Dedifferentiated amniotic fluid mesenchymal stem cell (primary cell): ENCODE results near the gene CDCA3.

Source experiments
- DNase-seq: peaks from one replicate; pipeline ENCODE4 v3.0.0-alpha.2; 2016; ENCODE audit errors: extremely low spot score

The CDCA3 gene

GRCh38 chr12:6852651-6853354, 1.7 kb upstream of the CDCA3 start:
- peak; percentile 82 for DNase-seq

- DNase-seq: peak; percentile 100
Measured at GRCh38 chr12:6851921-6852650, 1.0 kb upstream of the CDCA3 start, which contains the start of gene USP5. Gene USP5, plus strand, starts transcription at chr12:6852150. Its CDS starts 30 bp downstream, at chr12:6852180.

GRCh38 chr12:6850796-6851152, 312 bp downstream of the CDCA3 start:
- DNase-seq: no peak

- DNase-seq: no peak
Measured at GRCh38 chr12:6849976-6850560, 1.0 kb downstream of the CDCA3 start.

- no peak for DNase-seq
Measured at GRCh38 chr12:6849427-6849826, 1.7 kb downstream of the CDCA3 start.

GRCh38 chr12:6847676-6848075, 3.4 kb downstream of the CDCA3 start:
- no peak for DNase-seq

- DNase-seq: no peak
Measured at GRCh38 chr12:6846316-6846869, 4.7 kb downstream of the CDCA3 start.

- no peak for DNase-seq
Measured at GRCh38 chr12:6845395-6845794, 5.7 kb downstream of the CDCA3 start.

GRCh38 chr12:6843118-6843902, 7.8 kb downstream of the CDCA3 start:
- DNase-seq: no peak

- DNase-seq: no peak
Measured at GRCh38 chr12:6842075-6842474, 9.0 kb downstream of the CDCA3 start.

GRCh38 chr12:6840761-6841515, 10.1 kb downstream of the CDCA3 start, which contains the start of gene GNB3:
Gene GNB3, plus strand, starts transcription at chr12:6840925. Its CDS starts 363 bp downstream, at chr12:6841288.
- DNase-seq: no peak

- DNase-seq: no peak
Measured at GRCh38 chr12:6840330-6840729, 10.8 kb downstream of the CDCA3 start.

- DNase-seq: no peak
Measured at GRCh38 chr12:6839482-6840201, 11.4 kb downstream of the CDCA3 start.

GRCh38 chr12:6838854-6839253, 12.2 kb downstream of the CDCA3 start:
- DNase-seq: no peak

GRCh38 chr12:6837370-6838060, 13.6 kb downstream of the CDCA3 start:
- no peak for DNase-seq

GRCh38 chr12:6836851-6837250, 14.2 kb downstream of the CDCA3 start:
- no peak for DNase-seq

- DNase-seq: no peak
Measured at GRCh38 chr12:6834873-6835272, 16.2 kb downstream of the CDCA3 start.

GRCh38 chr12:6834254-6834653, 16.8 kb downstream of the CDCA3 start:
- no peak for DNase-seq

- no peak for DNase-seq
Measured at GRCh38 chr12:6833189-6833890, 17.7 kb downstream of the CDCA3 start.
